Duodenal mucosa (tissue), 2 donors: Measurements from ENCODE around the gene HNF4A.

Experiments
- H3K27ac ChIP-seq: one replicate; pipeline ENCODE4 v1.7.0; 2013; ENCODE audit warnings: low read depth, low read length
- H3K27me3 ChIP-seq, 2 donors: one replicate each; pipeline ENCODE4 v1.7.0; 2013; ENCODE audit warnings: low read length in 2 of 2, control low read depth in 1 of 2; ENCODE audit not compliant: insufficient read depth in 2 of 2, control insufficient read depth in 1 of 2
- H3K36me3 ChIP-seq, 2 donors: one replicate each; pipeline ENCODE4 v1.7.0; 2013; ENCODE audit warnings: low read length in 2 of 2, control low read depth in 1 of 2; ENCODE audit not compliant: insufficient read depth in 2 of 2, control insufficient read depth in 1 of 2
- H3K4me1 ChIP-seq, 2 donors: one replicate each; pipeline ENCODE4 v1.7.0; 2013; ENCODE audit warnings: low read length in 2 of 2, control low read depth in 1 of 2; ENCODE audit not compliant: insufficient read depth in 2 of 2, control insufficient read depth in 1 of 2
- H3K4me3 ChIP-seq, 2 donors: one replicate each; pipeline ENCODE4 v1.7.0; 2013; ENCODE audit warnings: low read length in 2 of 2, low read depth in 1 of 2
- H3K9ac ChIP-seq, 2 donors: one replicate each; pipeline ENCODE4 v1.7.0; 2013; ENCODE audit warnings: low read length in 2 of 2, low read depth in 1 of 2
- H3K9me3 ChIP-seq, 2 donors: one replicate each; pipeline ENCODE4 v1.7.0; 2013; ENCODE audit warnings: low read length in 2 of 2, control low read depth in 1 of 2; ENCODE audit not compliant: control insufficient read depth in 1 of 2

Gene HNF4A

GRCh38 chr20:44450281-44450889 is 94.9 kb downstream of the HNF4A start:
- no peaks in the 10 kb centered on the region for H3K36me3 ChIP-seq
- H3K4me1 ChIP-seq: peaks cover 25 to 34% of the 10 kb centered on the region in 2 donors
- no peak overlapping the region for H3K9ac ChIP-seq
- H3K9me3 ChIP-seq: no peaks in the 10 kb centered on the region
- H3K27me3 ChIP-seq: no peaks in the 10 kb centered on the region
- no peak overlapping the region for H3K27ac ChIP-seq
- no peak overlapping the region for H3K4me3 ChIP-seq

- no peak overlapping the region for H3K27ac ChIP-seq
- no peak overlapping the region for H3K4me3 ChIP-seq
- H3K27me3 ChIP-seq: no peaks in the 10 kb centered on the region
- H3K36me3 ChIP-seq: no peaks in the 10 kb centered on the region
- H3K9me3 ChIP-seq: no peaks in the 10 kb centered on the region
- peaks cover 24 to 28% of the 10 kb centered on the region in 2 donors for H3K4me1 ChIP-seq
- no peak overlapping the region for H3K9ac ChIP-seq
Observed at GRCh38 chr20:44450903-44451450, 95.5 kb downstream of the HNF4A start.

- no peak overlapping the region for H3K27ac ChIP-seq
- peaks cover 21 to 31% of the 10 kb centered on the region in 2 donors for H3K4me1 ChIP-seq
- H3K36me3 ChIP-seq: no peaks in the 10 kb centered on the region
- no peaks in the 10 kb centered on the region for H3K27me3 ChIP-seq
- no peak overlapping the region for H3K9ac ChIP-seq
- H3K9me3 ChIP-seq: no peaks in the 10 kb centered on the region
- H3K4me3 ChIP-seq: no peak overlapping the region
Observed at GRCh38 chr20:44454306-44454963, 98.9 kb downstream of the HNF4A start.

GRCh38 chr20:44455126-44455525 is 99.6 kb downstream of the HNF4A start:
- H3K27me3 ChIP-seq: no peaks in the 10 kb centered on the region
- H3K4me3 ChIP-seq: no peak overlapping the region
- no peak overlapping the region for H3K27ac ChIP-seq
- H3K4me1 ChIP-seq: peaks cover 20 to 32% of the 10 kb centered on the region in 2 donors
- no peak overlapping the region for H3K9ac ChIP-seq
- no peaks in the 10 kb centered on the region for H3K9me3 ChIP-seq
- no peaks in the 10 kb centered on the region for H3K36me3 ChIP-seq

DNA sequence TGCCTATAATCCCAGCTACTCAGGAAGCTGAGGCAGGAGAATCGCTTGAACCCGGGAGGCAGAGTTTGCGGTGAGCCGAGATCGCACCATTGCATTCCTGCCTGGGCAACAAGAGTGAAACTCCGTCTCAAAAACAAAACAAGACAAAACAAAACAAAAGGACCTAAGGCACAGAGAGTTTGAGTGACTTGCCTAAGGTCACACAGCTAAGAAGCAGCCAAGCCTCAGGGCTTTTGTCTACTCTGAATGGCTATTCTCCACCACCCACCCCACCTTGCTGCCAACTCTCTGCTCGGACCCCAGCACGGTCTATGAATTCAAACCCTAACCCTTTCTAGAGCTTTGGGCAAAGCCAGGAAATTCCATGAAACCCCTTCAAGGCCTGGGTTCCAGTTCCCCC is 101.1 kb downstream of the HNF4A start:
- Histone ChIP-seq H3K27ac (peak overlapping the region; percentile 26), H3K4me1 (peaks cover 24 to 34% of the 10 kb centered on the region in 2 donors), H3K9ac (peak overlapping the region; percentile 25 to 36)

DNA sequence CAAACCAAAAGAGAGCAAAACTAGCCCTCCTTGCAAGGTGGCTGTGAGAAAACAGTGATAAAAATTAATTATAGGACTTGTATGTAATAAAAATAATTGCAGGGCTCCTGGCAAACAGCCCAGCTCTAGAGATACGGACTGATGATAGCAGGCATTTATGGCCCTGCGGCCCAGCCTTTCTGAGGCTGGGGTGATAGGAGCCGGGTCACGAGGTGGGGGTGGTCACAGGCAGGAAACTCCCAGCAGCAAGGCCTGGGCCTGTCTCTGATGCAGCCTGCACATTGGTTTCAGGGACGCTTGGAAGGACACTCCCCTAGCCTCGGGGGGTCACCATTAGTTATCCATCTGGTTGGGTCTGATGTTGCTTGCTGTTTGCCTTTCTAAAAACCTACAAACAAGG is 101.5 kb downstream of the HNF4A start:
- Histone ChIP-seq H3K4me1 (peaks cover 28 to 37% of the 10 kb centered on the region in 2 donors), H3K27ac (peak overlapping the region; percentile 26), H3K27me3 (no peaks in the 10 kb centered on the region)

More for the DNA sequence above, 101.1 kb downstream of the HNF4A start:
- Histone ChIP-seq H3K9me3 (no peaks in the 10 kb centered on the region), H3K4me3 (no peak overlapping the region), H3K36me3 (no peaks in the 10 kb centered on the region), H3K27me3 (no peaks in the 10 kb centered on the region)

DNA sequence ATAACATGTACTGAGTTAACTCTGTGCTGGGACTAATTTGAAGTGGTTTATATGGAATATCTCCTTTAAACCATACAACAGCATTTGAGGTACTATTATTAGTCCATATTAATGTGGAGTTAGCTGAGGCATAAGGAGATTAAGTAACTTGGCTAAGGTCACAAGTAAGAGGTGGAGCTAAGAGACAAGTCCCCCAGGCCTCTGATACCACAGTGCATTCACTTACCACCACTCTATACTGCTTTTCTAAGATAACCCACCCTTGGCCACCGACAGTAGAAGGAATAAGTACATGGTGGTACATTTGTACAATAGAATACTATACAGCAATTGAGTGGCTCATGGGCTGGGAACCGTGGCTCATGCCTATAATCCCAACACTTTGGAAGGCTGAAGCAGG is 103.8 kb downstream of the HNF4A start:
- Histone ChIP-seq H3K27ac (no peak overlapping the region), H3K9ac (no peak overlapping the region), H3K9me3 (no peaks in the 10 kb centered on the region), H3K27me3 (no peaks in the 10 kb centered on the region), H3K4me1 (peaks cover 30 to 40% of the 10 kb centered on the region in 2 donors), H3K36me3 (no peaks in the 10 kb centered on the region), H3K4me3 (no peak overlapping the region)

More for the DNA sequence above, 101.5 kb downstream of the HNF4A start:
- no peak overlapping the region for H3K4me3 ChIP-seq
- peak overlapping the region; percentile 25 to 36 for H3K9ac ChIP-seq
- H3K9me3 ChIP-seq: no peaks in the 10 kb centered on the region
- H3K36me3 ChIP-seq: no peaks in the 10 kb centered on the region

DNA sequence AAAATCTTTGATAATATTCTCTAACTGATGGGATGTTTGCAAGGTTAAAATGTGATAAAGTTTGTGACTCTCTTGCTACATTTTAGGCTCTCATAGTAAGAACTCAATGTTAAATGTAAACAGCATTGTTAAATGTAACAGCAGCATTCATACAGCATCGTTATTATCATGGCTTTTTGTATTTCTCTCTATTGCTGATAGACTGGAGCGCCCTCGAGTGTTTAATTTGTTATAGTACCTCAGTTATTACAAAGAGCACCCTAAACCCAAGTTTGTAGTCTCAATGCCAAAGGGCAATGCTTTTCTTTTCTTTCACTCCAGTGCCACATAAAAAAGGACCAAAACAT is 105.3 kb downstream of the HNF4A start:
- Histone ChIP-seq H3K9me3 (no peaks in the 10 kb centered on the region), H3K27me3 (no peaks in the 10 kb centered on the region), H3K4me3 (no peak overlapping the region), H3K9ac (peak overlapping the region; percentile 36 to 40), H3K36me3 (no peaks in the 10 kb centered on the region), H3K27ac (peak overlapping the region; percentile 61), H3K4me1 (peaks cover 39 to 40% of the 10 kb centered on the region in 2 donors)

- no peaks in the 10 kb centered on the region for H3K27me3 ChIP-seq
- no peaks in the 10 kb centered on the region for H3K36me3 ChIP-seq
- H3K27ac ChIP-seq: peak overlapping the region; percentile 61
- H3K4me1 ChIP-seq: peaks cover 39 to 40% of the 10 kb centered on the region in 2 donors
- no peak overlapping the region for H3K4me3 ChIP-seq
- no peaks in the 10 kb centered on the region for H3K9me3 ChIP-seq
- peak overlapping the region; percentile 36 to 40 for H3K9ac ChIP-seq
Observed at GRCh38 chr20:44461142-44461802, 105.8 kb downstream of the HNF4A start.

- H3K27ac ChIP-seq: peak overlapping the region; percentile 61
- peak overlapping the region; percentile 21 to 40 for H3K9ac ChIP-seq
- H3K9me3 ChIP-seq: no peaks in the 10 kb centered on the region
- no peaks in the 10 kb centered on the region for H3K36me3 ChIP-seq
- H3K4me1 ChIP-seq: peaks cover 37 to 39% of the 10 kb centered on the region in 2 donors
- H3K27me3 ChIP-seq: no peaks in the 10 kb centered on the region
- H3K4me3 ChIP-seq: no peak overlapping the region
Observed at GRCh38 chr20:44461803-44462174, 106.3 kb downstream of the HNF4A start.
